ENCODE results near the gene RAB29.
A peak's percentile ranks its signal among the peaks of the same experiment; 100 is the strongest.
"Not testable (repeated sequence)": the region's sequence is repeated elsewhere in the genome, so short reads cannot be mapped to it uniquely, and the experiment has no call there.

Gene RAB29

GRCh38 chr1:205763980-205764379, 11.3 kb downstream of the RAB29 start:
- no peak for DNase-seq

- no peak for DNase-seq
These were observed 14.7 kb downstream of the RAB29 start for GRCh38 chr1:205760606-205761005.

GRCh38 chr1:205756552-205756951, 18.7 kb downstream of the RAB29 start:
- DNase-seq: no peak

GRCh38 chr1:205754857-205755256, 20.4 kb downstream of the RAB29 start:
- no peak for DNase-seq

- peak; percentile 44 for DNase-seq
These were observed 24.1 kb downstream of the RAB29 start for GRCh38 chr1:205751036-205751651.

GRCh38 chr1:205750138-205751035, 24.9 kb downstream of the RAB29 start, which contains the start of gene NUCKS1:
TSS of gene NUCKS1 (minus strand) at chr1:205750182. CDS start at chr1:205749973, 209 bp downstream.
- DNase-seq: peak; percentile 100

GRCh38 chr1:205749234-205750137, 25.8 kb downstream of the RAB29 start:
- DNase-seq: peak; percentile 97

- DNase-seq: peak; percentile 77
These were observed 26.7 kb downstream of the RAB29 start for GRCh38 chr1:205748403-205749233.

GRCh38 chr1:205746757-205747412, 28.4 kb downstream of the RAB29 start:
- no peak for DNase-seq

- no peak for DNase-seq
These were observed 30.9 kb downstream of the RAB29 start for GRCh38 chr1:205744403-205744802.

- DNase-seq: no peak
These were observed 31.3 kb downstream of the RAB29 start for GRCh38 chr1:205743977-205744376.

GRCh38 chr1:205741681-205742080, 33.6 kb downstream of the RAB29 start:
- DNase-seq: no peak

- peak; percentile 37 for DNase-seq
These were observed 35.7 kb downstream of the RAB29 start for GRCh38 chr1:205739348-205740160.

- peak; percentile 9 for DNase-seq
These were observed 40.1 kb downstream of the RAB29 start for GRCh38 chr1:205735218-205735617.

- DNase-seq: no peak
These were observed 41.7 kb downstream of the RAB29 start for GRCh38 chr1:205733438-205734175.

- peak; percentile 33 for DNase-seq
These were observed 45.2 kb downstream of the RAB29 start for GRCh38 chr1:205729945-205730610.

- no peak for DNase-seq
These were observed 48.6 kb downstream of the RAB29 start for GRCh38 chr1:205726619-205727125.

GRCh38 chr1:205725514-205725913, 49.8 kb downstream of the RAB29 start:
- no peak for DNase-seq

- not testable (repeated sequence) for DNase-seq
These were observed 54.5 kb downstream of the RAB29 start for GRCh38 chr1:205720740-205721139.
